Neural crest cell (in vitro differentiated cells): ENCODE data around the gene PNPLA5. TPM values are rescaled to one million over a fixed set of nuclear protein-coding genes. Genes with fewer than 3 reads are reported as not detected.
A peak's percentile ranks its signal among the peaks of the same experiment; 100 is the strongest.
"Not testable (repeated sequence)": the region's sequence is repeated elsewhere in the genome, so short reads cannot be mapped to it uniquely, and the experiment has no call there.

ENCODE experiments used
- DNase-seq: peaks from one replicate; pipeline ENCODE4 v3.0.0; 2021; ENCODE audit warnings: low read depth, mixed read lengths, low spot score
- H3K27ac Mint-ChIP-seq: one replicate; pipeline ENCODE4 v1.8.0; 2021; ENCODE audit warnings: mild to moderate bottlenecking, mixed read lengths; ENCODE audit not compliant: unreplicated experiment
- H3K27me3 Mint-ChIP-seq: 2 replicates; pipeline ENCODE4 v1.8.0; 2021; ENCODE audit warnings: low read depth, mild to moderate bottlenecking, mixed read lengths
- H3K36me3 Mint-ChIP-seq: 2 replicates; pipeline ENCODE4 v1.8.0; 2021; ENCODE audit warnings: low read depth, mild to moderate bottlenecking, mixed read lengths
- H3K4me1 Mint-ChIP-seq: 2 replicates; pipeline ENCODE4 v1.8.0; 2021; ENCODE audit warnings: mixed read lengths
- H3K4me3 Mint-ChIP-seq: one replicate; pipeline ENCODE4 v1.8.0; 2021; ENCODE audit warnings: mild to moderate bottlenecking, mixed read lengths
- H3K9me3 Mint-ChIP-seq: 2 replicates; pipeline ENCODE4 v1.8.0; 2021; ENCODE audit warnings: mixed read lengths
- CTCF ChIP-seq: fragments of 200-600 bp; sonication (generic); conservative IDR thresholded peaks from 2 replicates; pipeline ENCODE4 v1.5.0; 2021; ENCODE audit warnings: antibody characterized with exemption, mild to moderate bottlenecking
- total RNA-seq: library from RNA; stranded (reverse); gene quantifications from 2 replicates; pipeline ENCODE4 v1.2.1, GENCODE V29; 2021

Gene PNPLA5
- total RNA-seq, 1 donor from 2014 or later, result not detected

- TF ChIP-seq CTCF, result no peak
- no peak for DNase-seq
- peaks cover 29% of the 10 kb centered on the region for H3K4me1 Mint-ChIP-seq
- H3K4me3 Mint-ChIP-seq, result no peak overlapping the region
- no peak overlapping the region for H3K27ac Mint-ChIP-seq
- H3K36me3 Mint-ChIP-seq, result no peaks in the 10 kb centered on the region
- H3K27me3 Mint-ChIP-seq, result peaks cover 12% of the 10 kb centered on the region
- peaks cover 8% of the 10 kb centered on the region for H3K9me3 Mint-ChIP-seq
Measured at GRCh38 chr22:43910178-43910695, 18.4 kb upstream of the PNPLA5 start.

- no peak for DNase-seq
- no peaks in the 10 kb centered on the region for H3K36me3 Mint-ChIP-seq
- H3K27me3 Mint-ChIP-seq, result peaks cover 12% of the 10 kb centered on the region
- no peak overlapping the region for H3K4me3 Mint-ChIP-seq
- no peak for TF ChIP-seq CTCF
- no peak overlapping the region for H3K27ac Mint-ChIP-seq
- H3K4me1 Mint-ChIP-seq, result peaks cover 29% of the 10 kb centered on the region
- H3K9me3 Mint-ChIP-seq, result peaks cover 8% of the 10 kb centered on the region
Measured at GRCh38 chr22:43909708-43910107, 17.9 kb upstream of the PNPLA5 start.

GRCh38 chr22:43905681-43906080 lies 13.9 kb upstream of the PNPLA5 start:
- TF ChIP-seq CTCF, result no peak
- no peak for DNase-seq
- Mint-ChIP-seq H3K4me1 (peaks cover 9% of the 10 kb centered on the region), H3K4me3 (no peak overlapping the region), H3K27ac (no peak overlapping the region), H3K27me3 (no peaks in the 10 kb centered on the region), H3K9me3 (peaks cover 1% of the 10 kb centered on the region), H3K36me3 (no peaks in the 10 kb centered on the region)

- not testable (repeated sequence) for H3K27me3 Mint-ChIP-seq, H3K27ac Mint-ChIP-seq, H3K4me3 Mint-ChIP-seq, DNase-seq, H3K9me3 Mint-ChIP-seq, H3K4me1 Mint-ChIP-seq, H3K36me3 Mint-ChIP-seq
- peak; percentile 57 for TF ChIP-seq CTCF
Measured at GRCh38 chr22:43904412-43904811, 12.6 kb upstream of the PNPLA5 start.

GRCh38 chr22:43903033-43903432 lies 11.2 kb upstream of the PNPLA5 start:
- not testable (repeated sequence) for H3K36me3 Mint-ChIP-seq, H3K4me3 Mint-ChIP-seq, H3K9me3 Mint-ChIP-seq, H3K4me1 Mint-ChIP-seq, H3K27me3 Mint-ChIP-seq, DNase-seq, H3K27ac Mint-ChIP-seq

GRCh38 chr22:43901976-43902643 lies 10.3 kb upstream of the PNPLA5 start:
- H3K36me3 Mint-ChIP-seq, result no peaks in the 10 kb centered on the region
- H3K4me1 Mint-ChIP-seq, result peaks cover 3% of the 10 kb centered on the region
- peaks cover 4% of the 10 kb centered on the region for H3K27me3 Mint-ChIP-seq
- no peak overlapping the region for H3K27ac Mint-ChIP-seq
- no peak overlapping the region for H3K4me3 Mint-ChIP-seq
- H3K9me3 Mint-ChIP-seq, result no peaks in the 10 kb centered on the region
- DNase-seq, result no peak
- TF ChIP-seq CTCF, result no peak
